Measurements from ENCODE around the gene UBE2QL1. TPM values are rescaled to one million over a fixed set of nuclear protein-coding genes. Genes with fewer than 3 reads are reported as not detected.

Gene UBE2QL1
- polyA plus RNA-seq, 1 of the 3 experiments (the other 2 are of a cell fraction), result 0.28 TPM

DNA sequence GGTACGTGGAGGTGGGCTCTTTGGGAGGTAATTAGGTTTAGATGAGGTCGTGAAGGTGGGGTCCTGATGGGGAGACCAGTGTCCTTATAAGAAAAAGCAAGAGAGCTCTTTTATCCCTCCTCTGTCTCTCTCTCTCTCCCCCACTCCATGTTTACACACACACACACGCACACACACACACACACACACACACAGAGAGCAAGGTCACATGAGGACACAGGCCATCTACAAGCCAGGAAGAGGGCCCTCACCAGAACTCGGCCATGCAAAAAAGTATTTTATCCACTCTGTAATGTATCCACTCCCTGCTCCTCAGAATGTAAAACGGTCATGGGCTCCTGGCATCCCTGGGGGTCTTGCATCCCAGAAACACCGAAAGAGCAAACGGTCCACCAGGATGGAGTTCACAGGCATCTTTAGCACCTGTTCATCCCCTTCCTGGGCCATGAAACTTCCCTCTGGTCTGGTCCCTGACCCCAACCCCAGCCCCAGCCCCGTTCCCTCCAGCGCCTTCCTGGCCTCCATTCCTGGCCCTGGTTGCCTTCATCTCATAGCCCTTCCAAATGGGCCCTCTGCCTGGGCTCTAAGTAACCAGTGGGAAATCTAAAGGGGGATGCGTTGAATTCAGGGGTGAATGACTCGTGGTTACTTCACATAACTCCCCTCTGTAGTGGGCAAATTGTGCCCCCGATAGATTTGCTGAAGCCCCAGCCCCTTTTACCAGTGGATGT lies 95.3 kb downstream of the UBE2QL1 start (continued):
- TF ChIP-seq REST (IDR thresholded peaks at IDR 0.05; ENCODE audit: low read depth, low read length), result no peak

Other genes starting within 250 kb of the UBE2QL1 start
- 68.8 and 75.9 TPM in 2 replicates for gene MED10, start 70.3 kb upstream of the UBE2QL1 start, polyA plus RNA-seq (2012; rRNA removed)
- 76.7 and 78.9 TPM in 2 replicates for gene NSUN2, start 184.2 kb downstream of the UBE2QL1 start, polyA plus RNA-seq (2012; rRNA removed)
- 24.0 and 25.1 TPM in 2 replicates for gene SRD5A1, start 184.6 kb downstream of the UBE2QL1 start, polyA plus RNA-seq (2012; rRNA removed)

Measured in SK-N-SH (cell line).